ENCODE results near the gene CBLN4. TPM values are rescaled to one million over a fixed set of nuclear protein-coding genes. Genes with fewer than 3 reads are reported as not detected.

Gene CBLN4
- total and polyA plus RNA-seq, 7 donors, result 0.06 TPM; not detected in 6

- no peak overlapping the region for H3K4me3 ChIP-seq
- H3K27me3 ChIP-seq, result no peaks in the 10 kb centered on the region
- H3K9me3 ChIP-seq, result no peaks in the 10 kb centered on the region
- intact Hi-C loops (cut with DNase I), result no loop called here
- TF ChIP-seq EP300 (IDR thresholded peaks at IDR 0.05), result no peak
- TF ChIP-seq POLR2AphosphoS5 (IDR thresholded peaks at IDR 0.05), result peak in 1 of 4 donors; percentile 41
- no peak for TF ChIP-seq POLR2A (IDR thresholded peaks at IDR 0.05)
- TF ChIP-seq, protein P1, sequence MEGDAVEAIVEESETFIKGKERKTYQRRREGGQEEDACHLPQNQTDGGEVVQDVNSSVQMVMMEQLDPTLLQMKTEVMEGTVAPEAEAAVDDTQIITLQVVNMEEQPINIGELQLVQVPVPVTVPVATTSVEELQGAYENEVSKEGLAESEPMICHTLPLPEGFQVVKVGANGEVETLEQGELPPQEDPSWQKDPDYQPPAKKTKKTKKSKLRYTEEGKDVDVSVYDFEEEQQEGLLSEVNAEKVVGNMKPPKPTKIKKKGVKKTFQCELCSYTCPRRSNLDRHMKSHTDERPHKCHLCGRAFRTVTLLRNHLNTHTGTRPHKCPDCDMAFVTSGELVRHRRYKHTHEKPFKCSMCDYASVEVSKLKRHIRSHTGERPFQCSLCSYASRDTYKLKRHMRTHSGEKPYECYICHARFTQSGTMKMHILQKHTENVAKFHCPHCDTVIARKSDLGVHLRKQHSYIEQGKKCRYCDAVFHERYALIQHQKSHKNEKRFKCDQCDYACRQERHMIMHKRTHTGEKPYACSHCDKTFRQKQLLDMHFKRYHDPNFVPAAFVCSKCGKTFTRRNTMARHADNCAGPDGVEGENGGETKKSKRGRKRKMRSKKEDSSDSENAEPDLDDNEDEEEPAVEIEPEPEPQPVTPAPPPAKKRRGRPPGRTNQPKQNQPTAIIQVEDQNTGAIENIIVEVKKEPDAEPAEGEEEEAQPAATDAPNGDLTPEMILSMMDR (IDR thresholded peaks at IDR 0.05), result no peak
- peaks cover 0 to 8% (median 0%) of the 10 kb centered on the region in 4 donors for H3K4me1 ChIP-seq
- no peak overlapping the region for H3K27ac ChIP-seq
- no peaks in the 10 kb centered on the region for H3K36me3 ChIP-seq
- WGBS, 2 donors, result 54 to 75% methylated on average over 5 of the region's 5 CpGs
- DNase-seq, result peak; percentile 64
Observed at GRCh38 chr20:55961376-55962330, 43.7 kb downstream of the CBLN4 start.

GRCh38 chr20:55953201-55953600, 52.1 kb downstream of the CBLN4 start:
- H3K36me3 ChIP-seq, result no peaks in the 10 kb centered on the region
- no peaks in the 10 kb centered on the region for H3K27me3 ChIP-seq
- 62 to 68% methylated on average over 2 of the region's 2 CpGs for whole genome bisulfite sequencing, 2 donors
- H3K4me1 ChIP-seq, result peaks cover 0 to 4% (median 0%) of the 10 kb centered on the region in 4 donors
- no peak overlapping the region for H3K27ac ChIP-seq
- DNase-seq, result no peak
- H3K9me3 ChIP-seq, result no peaks in the 10 kb centered on the region
- TF ChIP-seq POLR2AphosphoS5 (IDR thresholded peaks at IDR 0.05), result no peak
- TF ChIP-seq EP300 (IDR thresholded peaks at IDR 0.05), result no peak
- no peak for TF ChIP-seq POLR2A (IDR thresholded peaks at IDR 0.05)
- TF ChIP-seq, protein P1 (IDR thresholded peaks at IDR 0.05), result no peak
- no peak overlapping the region for H3K4me3 ChIP-seq
- intact Hi-C loops (cut with DNase I), result no loop called here

DNA sequence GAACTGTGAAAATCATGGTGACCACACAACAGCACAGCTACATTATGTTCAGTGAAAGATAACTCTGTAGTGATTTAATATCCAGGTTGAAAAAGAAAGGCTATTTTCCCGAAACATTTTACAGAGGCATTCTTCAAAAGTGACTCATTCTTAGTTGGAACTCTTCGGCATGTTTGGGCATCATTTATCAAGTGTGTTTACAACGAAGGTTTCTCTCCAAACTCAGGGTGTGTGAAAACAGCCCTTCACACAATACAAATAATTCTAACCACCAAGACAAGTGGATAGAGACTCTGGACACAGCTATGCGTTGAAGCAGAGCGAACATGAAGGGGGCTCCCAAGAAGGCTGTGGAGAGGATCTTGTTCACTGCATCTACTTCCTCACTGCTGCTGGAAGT, 57.6 kb downstream of the CBLN4 start:
- Histone ChIP-seq H3K9me3 (no peaks in the 10 kb centered on the region), H3K4me3 (no peak overlapping the region), H3K27ac (no peak overlapping the region), H3K4me1 (no peaks in the 10 kb centered on the region), H3K36me3 (no peaks in the 10 kb centered on the region), H3K27me3 (no peaks in the 10 kb centered on the region)
- no peak for DNase-seq
- intact Hi-C loops (cut with DNase I), result no loop called here
- TF ChIP-seq EP300 (IDR thresholded peaks at IDR 0.05), result no peak
- no peak for TF ChIP-seq POLR2AphosphoS5 (IDR thresholded peaks at IDR 0.05)
- TF ChIP-seq, protein P1 (IDR thresholded peaks at IDR 0.05), result no peak
- TF ChIP-seq POLR2A (IDR thresholded peaks at IDR 0.05), result no peak
- 81 to 83% methylated on average over 5 of the region's 5 CpGs for WGBS, 2 donors

Other genes starting within 250 kb of the CBLN4 start
- gene MC3R, start 243.2 kb upstream of the CBLN4 start, total RNA-seq, result not detected
- not detected for gene MC3R, start 243.2 kb upstream of the CBLN4 start, polyA plus RNA-seq

Measured in sigmoid colon (tissue), 7 donors.